Measurements from ENCODE around the gene LRRC26.
A peak's percentile ranks its signal among the peaks of the same experiment; 100 is the strongest.

Gene LRRC26

GRCh38 chr9:137150617-137151457, 19.0 kb downstream of the LRRC26 start:
- DNase-seq (ENCODE audit: low spot score): peak; percentile 61

GRCh38 chr9:137149942-137150616, 19.8 kb downstream of the LRRC26 start:
- peak; percentile 67 for DNase-seq (ENCODE audit: low spot score)

GRCh38 chr9:137149363-137149762, 20.5 kb downstream of the LRRC26 start:
- no peak for DNase-seq (ENCODE audit: low spot score)

GRCh38 chr9:137148661-137149060, 21.2 kb downstream of the LRRC26 start:
- DNase-seq (ENCODE audit: low spot score): no peak

GRCh38 chr9:137148242-137148641, 21.6 kb downstream of the LRRC26 start:
- no peak for DNase-seq (ENCODE audit: low spot score)

GRCh38 chr9:137147793-137148160, 22.1 kb downstream of the LRRC26 start:
- DNase-seq (ENCODE audit: low spot score): no peak

GRCh38 chr9:137147091-137147792, 22.6 kb downstream of the LRRC26 start:
- no peak for DNase-seq (ENCODE audit: low spot score)

GRCh38 chr9:137146527-137146918, 23.3 kb downstream of the LRRC26 start:
- DNase-seq (ENCODE audit: low spot score): no peak

- DNase-seq (ENCODE audit: low spot score): no peak
These were observed 23.9 kb downstream of the LRRC26 start for GRCh38 chr9:137145731-137146526.

- DNase-seq (ENCODE audit: low spot score): no peak
These were observed 26.4 kb downstream of the LRRC26 start for GRCh38 chr9:137143459-137143858.

GRCh38 chr9:137141976-137142936, 27.6 kb downstream of the LRRC26 start:
- DNase-seq (ENCODE audit: low spot score): no peak

GRCh38 chr9:137141050-137141810, 28.6 kb downstream of the LRRC26 start:
- no peak for DNase-seq (ENCODE audit: low spot score)

- no peak for DNase-seq (ENCODE audit: low spot score)
These were observed 29.5 kb downstream of the LRRC26 start for GRCh38 chr9:137140151-137141012.

- DNase-seq (ENCODE audit: low spot score): no peak
These were observed 30.2 kb downstream of the LRRC26 start for GRCh38 chr9:137139468-137140150.

- DNase-seq (ENCODE audit: low spot score): peak; percentile 53
These were observed 31.0 kb downstream of the LRRC26 start, which contains the start of gene GRIN1 for GRCh38 chr9:137138722-137139467. GRIN1 (plus strand) TSS chr9:137139154; CDS start chr9:137139487, 333 bp downstream.

GRCh38 chr9:137138058-137138721, 31.7 kb downstream of the LRRC26 start:
- peak; percentile 90 for DNase-seq (ENCODE audit: low spot score)
